GM12878 (cell line): Measurements from ENCODE around the gene CCDC112. TPM values are rescaled to one million over a fixed set of nuclear protein-coding genes. Genes with fewer than 3 reads are reported as not detected.

Experiments
- CBX5 ChIP-seq: sonication (generic); IDR thresholded peaks from 2 replicates; pipeline ENCODE4 v1.6.1; 2016; ENCODE audit warnings: low read depth, moderate library complexity, mild to moderate bottlenecking, inconsistent platforms
- CEBPB ChIP-seq, 2 experiments: fragments of 150-350 bp in 1 of 2; IDR thresholded peaks; 2 replicates each; pipeline ENCODE4 v1.6.1; 2012 to 2014; ENCODE audit warnings: low read depth in 2 of 2, low read length in 2 of 2, borderline replicate concordance in 1 of 2, inconsistent platforms in 1 of 2
- CUX1 ChIP-seq: IDR thresholded peaks from 2 replicates; pipeline ENCODE4 v1.6.1; 2012; ENCODE audit warnings: improper control_type of control experiment, low read depth, low read length; ENCODE audit not compliant: insufficient replicate concordance
- DPF2 ChIP-seq: fragments of 450-650 bp; IDR thresholded peaks from 2 replicates; pipeline ENCODE4 v1.6.1; 2017; ENCODE audit warnings: mild to moderate bottlenecking
- EED ChIP-seq: sonication (generic); IDR thresholded peaks from 2 replicates; pipeline ENCODE4 v1.6.1; 2016; ENCODE audit warnings: antibody characterized with exemption, low read depth
- IRF5 ChIP-seq: fragments of 450-650 bp; IDR thresholded peaks from 2 replicates; pipeline ENCODE4 v1.6.1; 2017; ENCODE audit warnings: borderline replicate concordance
- MAX ChIP-seq: IDR thresholded peaks from 2 replicates; pipeline ENCODE4 v1.6.1; 2012; ENCODE audit warnings: low read depth, low read length, improper control_type of control experiment
- MLLT1 ChIP-seq: fragments of 450-650 bp; IDR thresholded peaks from 2 replicates; pipeline ENCODE4 v1.6.1; 2016; ENCODE audit warnings: mild to moderate bottlenecking
- NFIC ChIP-seq: IDR thresholded peaks from 2 replicates; pipeline ENCODE4 v1.6.1; 2012; ENCODE audit warnings: low read depth, mild to moderate bottlenecking, inconsistent platforms, low read length, moderate library complexity
- NFYB ChIP-seq: IDR thresholded peaks from 2 replicates; pipeline ENCODE4 v1.6.1; 2011; ENCODE audit warnings: low read depth, mild to moderate bottlenecking, low read length, improper control_type of control experiment, moderate library complexity; ENCODE audit not compliant: insufficient read depth
- NR2C1 ChIP-seq: fragments of 450-650 bp; IDR thresholded peaks from 2 replicates; pipeline ENCODE4 v1.6.1; 2017; ENCODE audit warnings: antibody characterized with exemption, mild to moderate bottlenecking, moderate library complexity
- POLR2AphosphoS2 ChIP-seq: IDR thresholded peaks from 2 replicates; pipeline ENCODE4 v1.6.1; 2011; ENCODE audit warnings: low read depth, mild to moderate bottlenecking, low read length, improper control_type of control experiment, moderate library complexity
- SUZ12 ChIP-seq: fragments of 200-600 bp; sonication (generic); IDR thresholded peaks from one replicate; pipeline ENCODE4 v1.6.1; 2018; ENCODE audit warnings: antibody characterized with exemption, mild to moderate bottlenecking; ENCODE audit not compliant: unreplicated experiment
- TCF12 ChIP-seq: IDR thresholded peaks from 2 replicates; pipeline ENCODE4 v1.6.1; 2011; ENCODE audit warnings: low read depth, mild to moderate bottlenecking, low read length
- WRNIP1 ChIP-seq: IDR thresholded peaks from 2 replicates; pipeline ENCODE4 v1.6.1; 2011; ENCODE audit warnings: low read depth, low read length, improper control_type of control experiment, borderline replicate concordance
- ZNF217 ChIP-seq: fragments of 450-650 bp; IDR thresholded peaks from 2 replicates; pipeline ENCODE4 v1.6.1; 2017; ENCODE audit warnings: antibody characterized with exemption, mild to moderate bottlenecking
- ZNF687 ChIP-seq: fragments of 450-650 bp; IDR thresholded peaks from 2 replicates; pipeline ENCODE4 v1.6.1; 2017; ENCODE audit warnings: mild to moderate bottlenecking, moderate library complexity
- polyA plus RNA-seq, 11 experiments: library from polyadenylated mRNA; depleted of rRNA in 4 of 11; unstranded in 6 of 11; stranded (reverse) in 5 of 11; fragments of >200 nt; fragmentation: Nextera tagmentation in 4 of 11; fragmentation: Illumina TruSeq in 1 of 11; extraction: Ambion mirVana in 4 of 11; extraction: Trizol in 1 of 11; gene quantifications; 1 replicate in 1 of 11; 2 replicates in 10 of 11; pipeline versions ENCODE4 v1.2.1 to v1.2.3, GENCODE V29; 2011 to 2016; ENCODE audit warnings: inconsistent platforms in 2 of 11, missing spikeins in 2 of 11, low read depth in 1 of 11
- total RNA-seq, 4 experiments: library from RNA; depleted of rRNA in 3 of 4; stranded (reverse); fragments of >200 nt in 3 of 4; fragmentation: Illumina TruSeq in 1 of 4; extraction: Trizol in 1 of 4; gene quantifications; 2 replicates each; pipeline versions ENCODE4 v1.2.1 to v1.2.3, GENCODE V29; 2013 to 2021

CCDC112 gene
- total and polyA plus RNA-seq, 10 of the 15 experiments (the other 5 are each of a cell fraction or from before 2014, with no cell fraction given), result 0.12 to 2.0 (median 0.58) TPM

- TF ChIP-seq ZNF687 (peak; percentile 93), SUZ12 (no peak), WRNIP1 (no peak), EED (peak; percentile 77), NFIC (no peak; the same call in 1 of the 2 replicates), ZNF217 (no peak; the same call in 1 of the 2 replicates), MLLT1 (no peak; the same call in 1 of the 2 replicates), CUX1 (no peak), IRF5 (no peak), CEBPB (IDR thresholded peaks at IDR 0.05; ENCODE audit: borderline replicate concordance in 1 of 2, low read depth in 2 of 2, low read length in 2 of 2) (no peak), DPF2 (peak; percentile 91; the same call in 1 of the 2 replicates), MAX (no peak), POLR2AphosphoS2 (no peak), TCF12 (no peak), NFYB (no peak), CBX5 (no peak), NR2C1 (peak; percentile 97)
These were observed 34.0 kb downstream of the CCDC112 start, which contains the start of gene PGGT1B (continued) for GRCh38 chr5:115262321-115263077.
